Right lung (tissue), 5 donors: ENCODE measurements around the gene NBEA. TPM values are rescaled to one million over a fixed set of nuclear protein-coding genes. Genes with fewer than 3 reads are reported as not detected.
"Not testable (repeated sequence)": the region's sequence is repeated elsewhere in the genome, so short reads cannot be mapped to it uniquely, and the experiment has no call there.

Experiments
- DNase-seq, 2 donors: peaks; one replicate each; pipeline ENCODE4 v3.0.0-alpha.2; 2013
- polyA plus RNA-seq, 5 donors: library from polyadenylated mRNA; unstranded; fragments of 120-200 nt; gene quantifications; one replicate each; pipeline versions ENCODE4 v1.2.1 to v1.2.3, GENCODE V29; 2013; ENCODE audit warnings: inconsistent platforms in 1 of 5, low replicate concordance in 1 of 5; ENCODE audit not compliant: insufficient read length in 5 of 5, insufficient read depth in 1 of 5

Gene NBEA
- polyA plus RNA-seq, 5 donors, result 7.7 to 13.5 (median 12.7) TPM

- DNase-seq, result no peak
These were observed 9.5 kb downstream of the NBEA start for GRCh38 chr13:34951528-34951927.

DNA sequence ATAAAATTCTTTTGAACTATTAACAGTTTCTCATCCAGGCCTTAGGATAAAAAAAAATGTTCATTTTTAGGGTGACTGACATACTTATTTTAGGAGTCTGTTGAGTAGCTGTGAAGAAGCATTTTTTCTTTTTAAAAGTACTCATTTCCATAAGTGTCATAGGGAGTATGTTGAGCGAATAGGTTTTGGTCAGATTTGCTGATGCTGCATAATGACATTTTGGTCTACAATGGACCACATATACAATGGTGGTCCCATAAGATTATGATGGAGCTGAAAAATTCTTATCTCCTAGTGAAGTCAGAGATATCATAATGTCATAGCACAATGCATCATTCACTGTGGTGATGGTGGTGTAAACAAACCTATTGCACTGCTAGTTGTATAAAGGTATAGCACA lies 17.4 kb downstream of the NBEA start:
- DNase-seq, result no peak

GRCh38 chr13:34964558-34964957 lies 22.5 kb downstream of the NBEA start:
- no peak for DNase-seq

DNA sequence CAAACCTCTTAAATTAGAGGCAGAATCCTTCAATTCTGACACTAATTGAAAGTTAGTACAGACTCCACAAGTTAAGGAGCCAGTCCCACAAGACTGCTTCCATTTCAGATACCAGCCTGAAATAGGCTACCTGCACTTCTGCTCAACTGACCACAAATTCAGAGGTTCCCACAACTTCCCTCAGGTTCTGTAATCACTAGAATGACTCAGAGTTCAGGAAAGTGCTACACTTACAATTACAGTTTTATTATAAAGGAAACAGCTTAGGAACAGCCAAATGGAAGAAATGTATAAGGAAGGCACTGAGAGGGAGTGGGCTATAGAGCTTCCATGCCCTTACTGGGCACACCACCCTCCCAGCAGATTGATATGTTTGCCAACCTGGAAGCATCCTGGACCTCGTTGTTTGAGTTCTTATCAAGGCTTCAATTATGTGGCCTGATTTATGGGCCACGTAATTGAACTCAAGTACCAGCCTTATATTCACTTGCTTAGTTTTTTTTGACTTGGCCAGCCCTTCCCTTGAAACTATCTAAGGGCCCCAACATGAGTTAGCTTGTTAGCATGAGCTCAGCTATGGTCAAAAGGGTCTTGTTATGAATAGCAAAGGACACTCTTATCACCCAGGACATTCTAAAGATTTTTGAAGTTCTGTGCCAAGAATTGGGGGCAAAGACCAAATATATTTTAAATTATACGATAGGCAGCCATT lies 25.9 kb downstream of the NBEA start:
- DNase-seq, result no peak

DNA sequence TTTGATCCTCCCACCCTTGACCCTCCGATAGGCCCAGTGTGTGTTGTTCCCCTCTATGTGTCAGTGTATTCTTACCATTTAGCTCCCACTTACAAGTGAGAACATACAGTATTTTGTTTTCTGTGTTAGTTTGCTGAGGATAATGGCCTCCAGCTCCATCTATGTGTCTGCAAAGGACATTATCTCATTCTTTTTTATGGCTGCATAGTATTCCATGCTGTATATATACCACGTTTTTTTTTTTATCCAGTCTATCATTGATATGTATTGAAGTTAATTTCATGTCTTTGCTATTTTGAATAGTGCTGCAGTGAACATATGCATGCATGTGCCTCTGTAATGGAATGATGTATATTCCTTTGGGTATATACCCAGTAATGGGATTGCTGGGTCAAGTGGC lies 27.5 kb downstream of the NBEA start:
- not testable (repeated sequence) for DNase-seq

GRCh38 chr13:34970961-34971360 lies 28.9 kb downstream of the NBEA start:
- DNase-seq, result no peak

DNA sequence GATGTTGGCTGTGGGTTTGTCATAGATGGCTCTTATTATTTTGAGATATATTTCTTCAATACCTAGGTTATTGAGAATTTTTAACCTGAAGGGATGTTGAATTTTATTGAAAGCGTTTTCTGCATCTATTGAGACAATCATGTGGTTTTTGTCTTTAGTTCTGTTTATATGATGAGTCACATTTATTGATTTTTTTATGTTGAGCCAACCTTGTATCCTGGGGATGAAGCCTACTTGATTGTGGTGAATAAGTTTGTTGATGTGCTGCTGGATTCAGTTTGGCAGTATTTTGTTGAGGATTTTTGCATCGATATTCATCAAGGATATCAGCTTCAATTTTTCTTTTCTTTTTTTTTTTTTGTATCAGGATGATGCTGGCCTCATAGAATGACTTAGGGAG lies 29.4 kb downstream of the NBEA start:
- no peak for DNase-seq

- not testable (repeated sequence) for DNase-seq
These were observed 43.1 kb downstream of the NBEA start for GRCh38 chr13:34985199-34985598.

GRCh38 chr13:34988330-34988791 lies 46.3 kb downstream of the NBEA start:
- no peak for DNase-seq

- no peak for DNase-seq
These were observed 48.5 kb downstream of the NBEA start for GRCh38 chr13:34990399-34991214.

DNA sequence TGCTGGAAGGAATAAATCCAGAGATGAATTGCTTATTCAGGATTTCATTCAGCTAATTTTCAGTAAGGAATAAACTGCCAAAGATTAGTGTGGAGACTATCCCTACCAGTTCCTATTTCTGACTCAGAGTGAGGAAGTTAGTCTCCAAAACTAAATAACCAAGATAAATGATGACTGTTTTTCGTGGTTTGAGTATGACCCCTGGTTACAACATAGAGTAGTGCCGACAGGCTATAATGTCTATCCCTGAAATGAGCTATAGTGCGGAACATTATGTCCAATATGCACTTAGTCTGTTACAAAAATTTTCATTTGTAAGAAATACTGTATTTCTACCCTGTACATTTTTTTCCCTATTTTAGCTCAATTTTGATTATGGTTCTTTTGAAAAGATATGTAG lies 51.4 kb downstream of the NBEA start:
- no peak for DNase-seq

DNA sequence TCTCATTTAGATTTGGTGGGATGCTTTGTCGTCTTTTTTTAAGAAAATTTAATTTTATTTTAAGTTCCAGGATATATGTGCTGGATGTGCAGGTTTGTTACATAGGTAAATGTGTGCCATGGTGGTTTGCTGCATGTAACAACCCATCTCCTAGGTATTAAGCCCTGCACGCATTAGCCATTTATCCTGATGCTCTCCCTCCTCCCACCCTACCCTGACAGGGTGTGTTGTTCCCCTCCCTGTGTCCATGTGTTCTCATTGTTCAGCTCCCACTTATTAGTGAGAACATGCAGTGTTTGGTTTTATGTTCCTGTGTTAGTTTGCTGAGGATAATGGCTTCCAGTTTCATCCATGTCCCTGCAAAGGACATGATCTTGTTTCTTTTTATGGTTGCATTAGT lies 61.7 kb downstream of the NBEA start:
- DNase-seq, result not testable (repeated sequence)

DNA sequence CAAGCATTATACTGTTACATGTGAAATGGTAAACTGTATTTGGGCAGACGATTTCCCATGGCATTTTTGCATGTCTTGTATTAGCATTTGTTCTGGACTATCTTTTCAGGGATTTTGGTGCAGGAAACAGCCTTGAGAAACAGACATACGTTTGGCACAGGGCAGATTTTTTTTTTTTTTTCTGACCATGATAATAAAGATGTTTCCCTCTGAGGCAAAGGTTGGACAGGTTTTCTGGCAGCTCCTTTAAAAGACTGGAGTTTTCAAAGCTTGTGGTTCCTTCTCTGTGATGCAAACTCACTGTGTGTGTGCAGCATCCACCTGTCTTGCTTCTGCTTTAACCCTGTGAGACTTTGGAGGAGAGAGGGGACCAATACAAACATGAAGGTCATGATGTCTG lies 63.0 kb downstream of the NBEA start:
- no peak for DNase-seq

- no peak for DNase-seq
These were observed 72.6 kb downstream of the NBEA start for GRCh38 chr13:35014606-35015213.

DNA sequence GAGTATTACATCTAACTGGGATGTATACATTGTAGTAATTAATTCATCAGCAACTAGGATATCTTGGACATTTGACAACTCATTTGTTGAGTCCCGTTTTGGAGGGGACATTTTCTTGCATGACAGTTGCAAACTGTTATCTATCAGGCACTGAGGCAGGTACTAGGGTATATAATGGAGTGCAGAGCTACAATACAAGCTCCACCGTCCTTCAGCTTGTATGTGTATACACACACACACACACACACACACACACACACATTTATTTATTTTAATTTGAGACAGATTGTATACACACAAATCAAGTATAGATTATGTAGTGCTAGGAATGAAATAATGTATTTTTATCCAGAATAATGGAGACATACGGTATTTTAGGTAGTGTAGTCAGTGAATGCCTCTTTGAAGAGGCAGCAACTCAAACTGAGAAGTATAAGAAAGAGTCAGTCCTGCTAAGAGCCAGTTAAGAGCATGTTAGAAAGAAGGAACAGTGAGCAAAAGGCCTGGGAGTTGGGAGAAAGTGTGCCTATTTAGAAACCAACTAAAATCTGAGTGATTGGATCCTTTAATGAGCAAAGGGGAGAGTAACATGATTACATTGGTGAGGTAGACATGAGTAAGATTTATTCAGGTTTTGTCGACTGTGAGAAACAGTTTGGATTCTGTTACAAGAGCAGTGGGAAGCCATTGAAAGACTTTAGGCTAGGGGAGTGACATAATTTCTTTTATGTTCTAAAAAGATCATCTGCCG lies 74.5 kb downstream of the NBEA start:
- DNase-seq, result no peak

GRCh38 chr13:35025314-35025713 lies 83.2 kb downstream of the NBEA start:
- DNase-seq, result peak in 1 of 2 donors; percentile 6

GRCh38 chr13:35028338-35028867 lies 86.3 kb downstream of the NBEA start:
- DNase-seq, result no peak

DNA sequence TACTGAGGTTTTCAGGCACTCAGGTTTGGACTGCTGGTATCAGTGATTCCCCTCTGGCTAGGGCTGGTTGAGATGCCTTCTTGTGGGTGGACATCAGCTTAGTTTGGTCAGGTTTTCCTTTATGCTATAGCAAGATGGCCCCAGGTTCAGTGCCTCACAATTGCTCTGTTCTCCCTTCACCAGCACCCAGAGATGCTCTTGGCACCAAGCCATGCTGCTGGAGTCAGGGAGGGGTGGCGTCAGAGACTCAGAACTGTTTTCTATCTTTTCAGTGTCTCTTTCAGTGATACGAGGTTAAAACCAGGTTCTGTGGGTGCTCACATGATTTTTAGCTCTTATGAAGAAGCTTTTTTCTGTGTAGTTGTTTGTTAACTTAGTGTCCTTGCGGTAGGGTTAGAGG lies 96.9 kb downstream of the NBEA start:
- no peak for DNase-seq

DNA sequence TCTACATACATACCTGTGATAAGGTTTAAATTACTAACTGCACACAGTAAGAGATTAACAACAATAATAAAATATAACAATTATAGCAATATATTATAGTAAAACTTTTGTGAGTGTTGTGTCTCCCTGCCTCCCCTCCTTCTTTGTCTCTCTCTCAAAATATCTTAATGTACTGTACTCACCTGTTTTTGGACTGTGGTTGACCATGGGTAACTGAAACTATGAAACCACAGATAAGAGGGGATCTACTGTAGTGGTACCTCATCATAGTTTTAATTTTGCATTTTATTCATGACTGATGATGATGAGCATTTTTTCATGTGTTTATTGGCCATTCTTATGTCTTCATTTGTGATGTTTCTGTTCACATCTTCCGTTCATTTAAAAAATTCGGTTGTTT lies 104.5 kb downstream of the NBEA start:
- DNase-seq, result no peak

DNA sequence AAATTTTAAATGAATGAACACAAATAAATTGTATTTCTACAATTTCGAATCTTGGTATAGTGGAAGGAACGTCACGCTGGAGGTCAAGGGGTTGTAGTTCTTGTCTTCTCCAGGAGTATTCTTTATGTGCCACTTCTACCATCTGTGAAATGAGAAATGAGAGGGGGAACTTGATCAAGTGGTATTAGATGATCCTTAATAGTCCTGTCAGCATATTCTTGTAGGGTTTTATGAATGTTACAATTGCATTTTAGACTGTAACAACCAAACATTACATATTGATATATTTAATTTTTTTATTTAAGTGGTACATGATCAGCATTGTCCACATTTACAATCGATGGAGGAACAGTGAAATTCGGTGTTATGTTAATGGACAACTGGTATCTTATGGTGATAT lies 113.6 kb downstream of the NBEA start:
- DNase-seq, result no peak

- no peak for DNase-seq
These were observed 115.8 kb downstream of the NBEA start for GRCh38 chr13:35057858-35058257.

DNA sequence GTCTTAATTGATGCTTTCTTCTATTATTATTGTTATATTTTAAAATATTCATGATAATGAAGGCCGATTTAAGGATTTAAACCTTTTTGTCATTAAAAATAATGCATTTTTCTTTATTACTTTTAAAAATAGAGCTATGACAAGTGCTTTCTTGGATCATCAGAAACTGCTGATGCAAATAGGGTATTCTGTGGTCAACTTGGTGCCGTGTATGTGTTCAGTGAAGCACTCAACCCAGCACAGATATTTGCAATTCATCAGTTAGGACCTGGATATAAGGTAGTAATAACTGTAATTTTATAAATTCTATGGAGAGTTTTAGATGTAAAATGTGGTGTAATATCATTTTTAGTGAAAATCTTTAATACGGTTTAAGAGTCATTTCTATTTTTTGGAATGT lies 116.5 kb downstream of the NBEA start:
- not testable (repeated sequence) for DNase-seq
